ENCODE data around the gene GBE1.

The GBE1 gene

DNA sequence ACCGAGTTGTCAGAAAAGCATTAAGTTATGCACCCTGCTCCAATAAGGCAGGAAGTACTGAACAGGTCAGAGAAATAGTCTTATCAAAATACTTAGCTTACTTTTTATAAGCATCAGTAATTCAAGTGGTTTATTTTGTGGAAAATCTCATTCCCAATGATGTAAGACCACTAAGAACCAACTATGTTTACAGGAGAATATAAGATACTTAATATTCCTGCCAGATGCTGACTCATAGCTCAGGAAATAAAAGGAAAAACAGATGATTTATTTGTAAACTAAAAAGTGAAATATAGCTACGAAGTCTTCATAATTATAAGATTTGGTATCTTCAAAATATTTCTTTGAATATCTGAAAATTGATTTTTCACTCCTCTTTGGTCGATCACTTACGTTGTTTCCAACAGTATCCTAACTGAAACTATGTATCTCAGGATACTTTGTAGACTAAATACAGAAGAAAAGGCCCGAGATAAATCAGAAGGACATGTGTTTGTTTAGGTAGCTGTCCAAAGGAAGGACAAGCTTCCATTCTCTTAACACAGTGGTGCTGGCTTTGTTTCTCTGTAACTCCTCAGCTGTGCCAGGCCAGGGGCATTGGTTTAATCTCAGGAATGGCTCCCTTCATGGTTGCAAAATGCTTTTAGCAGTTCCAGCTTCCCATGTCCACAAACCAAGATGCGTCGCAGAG, 295.8 kb downstream of the GBE1 start:
- Histone ChIP-seq H3K4me3 (ENCODE audit: low read depth, low read length) (no peak overlapping the region), H3K27me3 (replicated peaks) (no peaks in the 10 kb centered on the region), H3K27ac (no peak overlapping the region), H3K36me3 (replicated peaks) (no peaks in the 10 kb centered on the region)
- TF ChIP-seq, protein P1, sequence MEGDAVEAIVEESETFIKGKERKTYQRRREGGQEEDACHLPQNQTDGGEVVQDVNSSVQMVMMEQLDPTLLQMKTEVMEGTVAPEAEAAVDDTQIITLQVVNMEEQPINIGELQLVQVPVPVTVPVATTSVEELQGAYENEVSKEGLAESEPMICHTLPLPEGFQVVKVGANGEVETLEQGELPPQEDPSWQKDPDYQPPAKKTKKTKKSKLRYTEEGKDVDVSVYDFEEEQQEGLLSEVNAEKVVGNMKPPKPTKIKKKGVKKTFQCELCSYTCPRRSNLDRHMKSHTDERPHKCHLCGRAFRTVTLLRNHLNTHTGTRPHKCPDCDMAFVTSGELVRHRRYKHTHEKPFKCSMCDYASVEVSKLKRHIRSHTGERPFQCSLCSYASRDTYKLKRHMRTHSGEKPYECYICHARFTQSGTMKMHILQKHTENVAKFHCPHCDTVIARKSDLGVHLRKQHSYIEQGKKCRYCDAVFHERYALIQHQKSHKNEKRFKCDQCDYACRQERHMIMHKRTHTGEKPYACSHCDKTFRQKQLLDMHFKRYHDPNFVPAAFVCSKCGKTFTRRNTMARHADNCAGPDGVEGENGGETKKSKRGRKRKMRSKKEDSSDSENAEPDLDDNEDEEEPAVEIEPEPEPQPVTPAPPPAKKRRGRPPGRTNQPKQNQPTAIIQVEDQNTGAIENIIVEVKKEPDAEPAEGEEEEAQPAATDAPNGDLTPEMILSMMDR (IDR thresholded peaks at IDR 0.05; ENCODE audit: low read depth, low read length, missing control alignments), result no peak
- DNase-seq, result no peak
- in situ Hi-C loops (cut with HindIII; ENCODE audit: low pct_ligation_motif_present, low sequenced_read_pairs), result no loop called here

DNA sequence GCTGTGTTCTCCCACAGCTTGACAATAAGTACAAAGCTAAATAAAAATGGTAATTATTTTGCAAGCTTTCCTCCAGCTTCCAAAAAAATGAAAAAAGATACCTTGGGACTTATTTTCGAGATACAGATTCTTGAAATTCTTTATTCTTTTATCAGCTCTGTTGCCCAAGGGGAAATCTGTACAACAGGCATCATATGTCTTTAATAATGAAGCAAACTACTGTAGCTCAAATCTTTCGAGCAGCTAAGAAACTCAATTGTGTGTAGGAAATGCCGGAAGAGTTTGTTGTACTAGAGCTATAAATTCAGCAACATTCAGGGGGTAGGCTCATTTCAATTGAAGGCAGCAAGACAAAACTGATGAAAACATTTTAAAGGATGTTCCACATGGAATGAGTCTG, 297.7 kb downstream of the GBE1 start:
- no peak for DNase-seq
- Histone ChIP-seq H3K27ac (no peak overlapping the region), H3K36me3 (replicated peaks) (no peaks in the 10 kb centered on the region), H3K27me3 (replicated peaks) (no peaks in the 10 kb centered on the region), H3K4me3 (ENCODE audit: low read depth, low read length) (no peak overlapping the region)
- TF ChIP-seq, protein P1 (IDR thresholded peaks at IDR 0.05; ENCODE audit: low read depth, low read length, missing control alignments), result no peak
- in situ Hi-C loops (cut with HindIII; ENCODE audit: low pct_ligation_motif_present, low sequenced_read_pairs), result no loop called here

- TF ChIP-seq, protein P1 (IDR thresholded peaks at IDR 0.05; ENCODE audit: low read depth, low read length, missing control alignments), result no peak
- Histone ChIP-seq H3K4me3 (ENCODE audit: low read depth, low read length) (no peak overlapping the region), H3K27me3 (replicated peaks) (no peaks in the 10 kb centered on the region), H3K36me3 (replicated peaks) (no peaks in the 10 kb centered on the region), H3K27ac (no peak overlapping the region)
- in situ Hi-C loops (cut with HindIII; ENCODE audit: low pct_ligation_motif_present, low sequenced_read_pairs), result no loop called here
- DNase-seq, result no peak
These were observed 298.5 kb downstream of the GBE1 start for GRCh38 chr3:81462921-81463320.

GRCh38 chr3:81459733-81460132, 301.7 kb downstream of the GBE1 start:
- in situ Hi-C loops (cut with HindIII; ENCODE audit: low pct_ligation_motif_present, low sequenced_read_pairs), result no loop called here
- no peak overlapping the region for H3K27ac ChIP-seq
- TF ChIP-seq, protein P1 (IDR thresholded peaks at IDR 0.05; ENCODE audit: low read depth, low read length, missing control alignments), result no peak
- H3K27me3 ChIP-seq (replicated peaks), result no peaks in the 10 kb centered on the region
- no peak overlapping the region for H3K4me3 ChIP-seq (ENCODE audit: low read depth, low read length)
- no peaks in the 10 kb centered on the region for H3K36me3 ChIP-seq (replicated peaks)
- no peak for DNase-seq

GRCh38 chr3:81452418-81452817, 309.0 kb downstream of the GBE1 start:
- in situ Hi-C loops (cut with HindIII; ENCODE audit: low pct_ligation_motif_present, low sequenced_read_pairs), result no loop called here
- DNase-seq, result peak; percentile 50
- H3K4me3 ChIP-seq (ENCODE audit: low read depth, low read length), result no peak overlapping the region
- no peaks in the 10 kb centered on the region for H3K36me3 ChIP-seq (replicated peaks)
- H3K27me3 ChIP-seq (replicated peaks), result no peaks in the 10 kb centered on the region
- H3K27ac ChIP-seq, result no peak overlapping the region
- TF ChIP-seq, protein P1 (IDR thresholded peaks at IDR 0.05; ENCODE audit: low read depth, low read length, missing control alignments), result no peak

GRCh38 chr3:81451611-81452010, 309.8 kb downstream of the GBE1 start:
- Histone ChIP-seq H3K4me3 (ENCODE audit: low read depth, low read length) (no peak overlapping the region), H3K27ac (no peak overlapping the region), H3K27me3 (replicated peaks) (no peaks in the 10 kb centered on the region), H3K36me3 (replicated peaks) (no peaks in the 10 kb centered on the region)
- TF ChIP-seq, protein P1 (IDR thresholded peaks at IDR 0.05; ENCODE audit: low read depth, low read length, missing control alignments), result no peak
- DNase-seq, result no peak
- in situ Hi-C loops (cut with HindIII; ENCODE audit: low pct_ligation_motif_present, low sequenced_read_pairs), result no loop called here
